M059J (cell line): ENCODE measurements around the gene IGF1R. TPM values are rescaled to one million over a fixed set of nuclear protein-coding genes. Genes with fewer than 3 reads are reported as not detected.
A peak's percentile ranks its signal among the peaks of the same experiment; 100 is the strongest.

Experiments used
- DNase-seq: peaks from one replicate; pipeline ENCODE4 v3.0.0-alpha.2; 2012; ENCODE audit warnings: low read depth
- total RNA-seq: library from RNA; depleted of rRNA; stranded (reverse); fragments of >200 nt; shearing (Covaris generic); gene quantifications from 2 replicates; pipeline ENCODE4 v1.2.3, GENCODE V29; 2014

The IGF1R gene
- total RNA-seq, 1 experiment from 2014 or later = 8.1 TPM

- DNase-seq = no peak
Measured at GRCh38 chr15:98939311-98940080, 291.2 kb downstream of the IGF1R start.

- no peak for DNase-seq
Measured at GRCh38 chr15:98941595-98942255, 293.4 kb downstream of the IGF1R start.

- DNase-seq = no peak
Measured at GRCh38 chr15:98942431-98942830, 294.1 kb downstream of the IGF1R start.

GRCh38 chr15:98943051-98943508, 294.7 kb downstream of the IGF1R start:
- DNase-seq = peak; percentile 30

GRCh38 chr15:98943601-98944151, 295.3 kb downstream of the IGF1R start:
- peak; percentile 45 for DNase-seq

- no peak for DNase-seq
Measured at GRCh38 chr15:98946301-98947255, 298.2 kb downstream of the IGF1R start.

GRCh38 chr15:98948456-98948855, 300.1 kb downstream of the IGF1R start:
- DNase-seq = no peak

- DNase-seq = no peak
Measured at GRCh38 chr15:98948941-98949340, 300.6 kb downstream of the IGF1R start.

- DNase-seq = no peak
Measured at GRCh38 chr15:98949624-98950023, 301.3 kb downstream of the IGF1R start.

- DNase-seq = no peak
Measured at GRCh38 chr15:98950248-98950647, 301.9 kb downstream of the IGF1R start.

- DNase-seq = no peak
Measured at GRCh38 chr15:98951004-98951403, 302.7 kb downstream of the IGF1R start.

GRCh38 chr15:98951493-98952320, 303.4 kb downstream of the IGF1R start:
- DNase-seq = no peak

- DNase-seq = peak; percentile 31
Measured at GRCh38 chr15:98952381-98952803, 304.1 kb downstream of the IGF1R start.

GRCh38 chr15:98953000-98953787, 304.9 kb downstream of the IGF1R start:
- DNase-seq = no peak

GRCh38 chr15:98953968-98954367, 305.6 kb downstream of the IGF1R start:
- DNase-seq = no peak

GRCh38 chr15:98954411-98954810, 306.1 kb downstream of the IGF1R start:
- DNase-seq = peak; percentile 87

GRCh38 chr15:98955331-98955730, 307.0 kb downstream of the IGF1R start:
- DNase-seq = no peak

GRCh38 chr15:98955961-98956723, 307.8 kb downstream of the IGF1R start:
- no peak for DNase-seq
